Upper lobe of left lung (tissue), 6 donors: ENCODE data around the gene DPF1. TPM values are rescaled to one million over a fixed set of nuclear protein-coding genes. Genes with fewer than 3 reads are reported as not detected.
A peak's percentile ranks its signal among the peaks of the same experiment; 100 is the strongest.

ENCODE experiments used
- ATAC-seq, 2 donors: fragments of 200-7000 bp; cut with Tn5 transposase; one replicate each; pipeline ENCODE4 v1.9.1; 2022; ENCODE audit warnings: mild to moderate bottlenecking in 2 of 2, moderate library complexity in 2 of 2; ENCODE audit not compliant: low FRiP score in 2 of 2
- DNase-seq, 2 donors: peaks; one replicate each; pipeline ENCODE4 v3.0.0-alpha.2; 2019 to 2020
- H3K27ac ChIP-seq, 4 donors: fragments of 200-600 bp; sonication (generic); one replicate each; pipeline ENCODE4 v1.5.1; 2016 to 2019
- H3K27me3 ChIP-seq, 4 donors: fragments of 200-600 bp; sonication (generic); one replicate each; pipeline ENCODE4 v1.5.1; 2017 to 2019
- H3K36me3 ChIP-seq, 4 donors: fragments of 200-600 bp; sonication (generic); one replicate each; pipeline ENCODE4 v1.5.1; 2016 to 2019
- H3K4me1 ChIP-seq, 4 donors: fragments of 200-600 bp; sonication (generic); one replicate each; pipeline ENCODE4 v1.5.1; 2018 to 2019
- H3K4me3 ChIP-seq, 4 donors: fragments of 200-600 bp; sonication (generic); one replicate each; pipeline ENCODE4 v1.5.1; 2017 to 2019; ENCODE audit warnings: mild to moderate bottlenecking in 2 of 4, moderate library complexity in 1 of 4
- H3K9me3 ChIP-seq, 4 donors: fragments of 200-600 bp; sonication (generic); one replicate each; pipeline ENCODE4 v1.5.1; 2018 to 2019
- CTCF ChIP-seq, 6 experiments: fragments of 450-650 bp in 4 of 6; fragments of 200-600 bp in 2 of 6; sonication (generic) in 2 of 6; IDR thresholded peaks; one replicate each; pipeline ENCODE4 v1.5.1; 2016 to 2019; ENCODE audit warnings: antibody characterized with exemption in 6 of 6
- EP300 ChIP-seq, 4 donors: sonication (generic); formaldehyde crosslinking; IDR thresholded peaks; one replicate each; pipeline ENCODE4 v1.5.1; 2017; ENCODE audit warnings: antibody characterized with exemption in 4 of 4, control low read depth in 2 of 4
- POLR2A ChIP-seq, 4 donors: fragments of 450-650 bp; IDR thresholded peaks; one replicate each; pipeline ENCODE4 v1.5.1; 2016 to 2017; ENCODE audit warnings: antibody characterized with exemption in 4 of 4, mild to moderate bottlenecking in 2 of 4
- POLR2AphosphoS5 ChIP-seq, 2 donors: sonication (generic); formaldehyde crosslinking; IDR thresholded peaks; one replicate each; pipeline ENCODE4 v1.5.1; 2017; ENCODE audit warnings: antibody characterized with exemption in 2 of 2
- WGBS, 2 donors: methylation state at CpG; one replicate each; pipeline ENCODE4 v1.1.5; 2017 to 2018; 5-methylcytosine and 5-hydroxymethylcytosine counted together
- total RNA-seq, 6 donors: library from RNA; depleted of rRNA in 4 of 6; stranded (reverse); fragments of >200 nt in 4 of 6; gene quantifications; one replicate each; pipeline versions ENCODE4 v1.1.0 to v1.2.1, GENCODE V29; 2016 to 2021
- donor health status: DM: no; HTN: no; CAD: no; lungs with moderate emphysema.
- donor health status: DM: no; HTN: yes; CAD: no; lungs with severe emphysema.

Gene DPF1
- total RNA-seq, 6 donors from 2014 or later, result 0.40 to 0.46 TPM; not detected in 4

- Histone ChIP-seq H3K9me3 (no peaks in the 10 kb centered on the region), H3K36me3 (peaks cover 7 to 80% (median 54%) of the 10 kb centered on the region in 4 donors), H3K27me3 (no peaks in the 10 kb centered on the region), H3K4me3 (no peak overlapping the region), H3K4me1 (no peaks in the 10 kb centered on the region), H3K27ac (no peak overlapping the region)
- ATAC-seq (no peak), DNase-seq (no peak)
- TF ChIP-seq POLR2A (IDR thresholded peaks at IDR 0.05), result no peak
- no peak for TF ChIP-seq CTCF (IDR thresholded peaks at IDR 0.05)
- WGBS, 2 donors, result 90% methylated on average over 13 of the region's 13 CpGs
Measured at GRCh38 chr19:38203197-38203596, 20.8 kb downstream of the DPF1 start.

GRCh38 chr19:38202504-38202903, 21.5 kb downstream of the DPF1 start:
- no peaks in the 10 kb centered on the region for H3K9me3 ChIP-seq
- ATAC-seq (no peak), DNase-seq (no peak)
- no peaks in the 10 kb centered on the region for H3K4me1 ChIP-seq
- 89 to 93% methylated on average over 14 of the region's 14 CpGs for WGBS, 2 donors
- H3K27me3 ChIP-seq, result no peaks in the 10 kb centered on the region
- no peak for TF ChIP-seq POLR2A (IDR thresholded peaks at IDR 0.05)
- TF ChIP-seq EP300 (IDR thresholded peaks at IDR 0.05), result no peak
- H3K4me3 ChIP-seq, result no peak overlapping the region
- peaks cover 7 to 82% (median 54%) of the 10 kb centered on the region in 4 donors for H3K36me3 ChIP-seq
- H3K27ac ChIP-seq, result no peak overlapping the region

- DNase-seq (no peak), ATAC-seq (peak in 1 of 2 donors; percentile 3)
- H3K27me3 ChIP-seq, result no peaks in the 10 kb centered on the region
- no peak overlapping the region for H3K27ac ChIP-seq
- 87 to 95% methylated on average over 10 to 12 of the region's 15 CpGs for WGBS, 2 donors
- no peak overlapping the region for H3K4me3 ChIP-seq
- no peaks in the 10 kb centered on the region for H3K9me3 ChIP-seq
- no peaks in the 10 kb centered on the region for H3K4me1 ChIP-seq
- TF ChIP-seq EP300 (IDR thresholded peaks at IDR 0.05) (no peak), CTCF (IDR thresholded peaks at IDR 0.05) (no peak), POLR2AphosphoS5 (IDR thresholded peaks at IDR 0.05) (no peak), POLR2A (IDR thresholded peaks at IDR 0.05) (no peak)
- H3K36me3 ChIP-seq, result peaks cover 6 to 84% (median 51%) of the 10 kb centered on the region in 4 donors
Measured at GRCh38 chr19:38201731-38202130, 22.3 kb downstream of the DPF1 start.

- Histone ChIP-seq H3K9me3 (no peaks in the 10 kb centered on the region), H3K27me3 (no peaks in the 10 kb centered on the region), H3K4me3 (no peak overlapping the region), H3K4me1 (no peaks in the 10 kb centered on the region), H3K36me3 (peaks cover 3 to 68% (median 44%) of the 10 kb centered on the region in 4 donors), H3K27ac (no peak overlapping the region)
- WGBS, 2 donors, result 95 to 96% methylated on average over 11 of the region's 11 CpGs
- TF ChIP-seq EP300 (IDR thresholded peaks at IDR 0.05) (no peak), CTCF (IDR thresholded peaks at IDR 0.05) (no peak), POLR2A (IDR thresholded peaks at IDR 0.05) (no peak), POLR2AphosphoS5 (IDR thresholded peaks at IDR 0.05) (no peak)
- DNase-seq (no peak), ATAC-seq (no peak)
Measured at GRCh38 chr19:38199340-38199739, 24.7 kb downstream of the DPF1 start.

GRCh38 chr19:38197937-38198704, 25.9 kb downstream of the DPF1 start:
- Histone ChIP-seq H3K27ac (no peak overlapping the region), H3K9me3 (no peaks in the 10 kb centered on the region), H3K36me3 (peaks cover 3 to 67% (median 43%) of the 10 kb centered on the region in 4 donors), H3K4me1 (no peaks in the 10 kb centered on the region), H3K27me3 (no peaks in the 10 kb centered on the region), H3K4me3 (no peak overlapping the region)
- no peak for TF ChIP-seq POLR2AphosphoS5 (IDR thresholded peaks at IDR 0.05)
- TF ChIP-seq POLR2A (IDR thresholded peaks at IDR 0.05), result no peak
- TF ChIP-seq EP300 (IDR thresholded peaks at IDR 0.05), result no peak
- TF ChIP-seq CTCF (IDR thresholded peaks at IDR 0.05), result no peak
- DNase-seq, result no peak
- no peak for ATAC-seq
- 95 to 96% methylated on average over 23 to 25 of the region's 25 CpGs for WGBS, 2 donors
